Activated B cell treated with CpG ODN at 0.5 μM for 24 hours (primary cell): Measurements from ENCODE around the gene CD96. TPM values are rescaled to one million over a fixed set of nuclear protein-coding genes. Genes with fewer than 3 reads are reported as not detected.

Experiments used
- ATAC-seq: fragments of 200-7000 bp; cut with Tn5 transposase; one replicate; pipeline ENCODE4 v1.10.0; 2021; ENCODE audit warnings: low read depth, mild to moderate bottlenecking, moderate library complexity
- CTCF ChIA-PET: fragments of 350-600 bp; sonication (Branson Sonifier 250); formaldehyde crosslinking; loops from one replicate; lab custom pipeline; 2021; ENCODE audit warnings: antibody characterized with exemption; lab: Charles Lee
- POLR2A ChIA-PET: fragments of 350-600 bp; sonication (Branson Sonifier 250); formaldehyde crosslinking; loops from one replicate; lab custom pipeline; 2021; ENCODE audit warnings: antibody characterized with exemption; lab: Charles Lee
- DNase-seq: peaks from one replicate; pipeline ENCODE4 v3.0.0; 2022
- H3K27ac Mint-ChIP-seq: one replicate; pipeline ENCODE4 v1.8.0; 2020; ENCODE audit warnings: mixed read lengths
- H3K27me3 Mint-ChIP-seq: one replicate; pipeline ENCODE4 v1.8.0; 2021; ENCODE audit warnings: mixed read lengths
- H3K36me3 Mint-ChIP-seq: one replicate; pipeline ENCODE4 v1.8.0; 2021; ENCODE audit warnings: low read depth, mixed read lengths
- H3K4me1 Mint-ChIP-seq: one replicate; pipeline ENCODE4 v1.8.0; 2021; ENCODE audit warnings: mixed read lengths
- H3K4me3 Mint-ChIP-seq: one replicate; pipeline ENCODE4 v1.8.0; 2020; ENCODE audit warnings: mild to moderate bottlenecking, mixed read lengths
- H3K9me3 Mint-ChIP-seq: one replicate; pipeline ENCODE4 v1.8.0; 2020; ENCODE audit warnings: mixed read lengths
- intact Hi-C: fragments of 100-400 bp; cut with micrococcal nuclease; formaldehyde crosslinking; loops from one replicate; pipeline ENCODE4 v1.15.1; 2024
- total RNA-seq: library from RNA; stranded (reverse); gene quantifications from 2 replicates; pipeline ENCODE4 v1.2.3, GENCODE V29; 2022
- TF ChIP-seq, protein P1 (sequence below): fragments of 200-600 bp; IDR thresholded peaks from one replicate; pipeline ENCODE4 v1.8.0; 2022; ENCODE audit warnings: antibody characterized with exemption, mild to moderate bottlenecking

Gene CD96
- total RNA-seq, 1 donor from 2014 or later = 34.3 TPM

DNA sequence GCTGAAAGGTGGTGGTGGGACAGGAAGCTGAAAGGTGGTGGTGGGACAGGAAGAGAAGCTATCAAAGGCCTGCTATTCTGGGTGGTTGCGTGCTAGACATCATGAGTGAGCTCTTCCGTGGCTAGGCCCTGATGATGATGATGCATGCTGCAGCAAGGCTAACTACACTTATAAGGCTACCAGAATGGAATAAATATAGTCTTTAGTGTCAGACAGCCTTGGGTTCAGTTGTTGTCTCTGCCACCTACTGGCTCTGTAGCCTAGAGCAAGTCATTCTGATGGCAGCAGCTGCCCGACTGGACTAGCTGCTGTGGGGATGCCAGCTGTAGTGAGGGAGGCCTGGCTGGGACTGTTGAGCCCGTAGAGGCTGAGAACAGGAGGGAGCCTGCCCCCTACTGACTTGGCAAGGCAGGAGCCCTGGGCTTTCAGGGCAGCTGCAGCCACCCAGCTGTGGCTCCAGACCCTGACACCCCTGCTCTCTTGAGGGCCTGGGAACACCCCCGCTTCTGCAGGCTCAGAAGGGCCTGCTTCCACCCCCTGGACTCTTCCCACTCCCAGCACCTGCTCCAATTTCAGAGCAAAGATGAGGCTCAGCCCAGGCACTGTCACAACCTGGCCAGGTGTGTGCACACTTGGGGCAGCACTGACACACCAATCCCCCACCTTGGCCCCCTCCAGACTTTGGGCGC is 74.6 kb downstream of the CD96 start:
- Mint-ChIP-seq H3K36me3 (peaks cover 7% of the 10 kb centered on the region), H3K4me1 (peaks cover 21% of the 10 kb centered on the region), H3K27ac (peak overlapping the region; percentile 89), H3K27me3 (no peaks in the 10 kb centered on the region), H3K9me3 (no peaks in the 10 kb centered on the region), H3K4me3 (no peak overlapping the region)
- no peak for DNase-seq
- ChIA-PET POLR2A (interaction anchor here (0.9 to 2.5 kb wide), 8 partner anchors 13 to 362 kb away, joined by 3 to 19 read pairs (median 4); partner anchors contain the start of genes ABHD10, CD96 and ZBED2), CTCF (interaction anchor here (0.8 to 4.2 kb wide), 18 partner anchors 8 to 1302 kb away, joined by 3 to 72 read pairs (median 6); partner anchors contain the start of genes ABHD10 and ZBED2)
- TF ChIP-seq, protein P1, sequence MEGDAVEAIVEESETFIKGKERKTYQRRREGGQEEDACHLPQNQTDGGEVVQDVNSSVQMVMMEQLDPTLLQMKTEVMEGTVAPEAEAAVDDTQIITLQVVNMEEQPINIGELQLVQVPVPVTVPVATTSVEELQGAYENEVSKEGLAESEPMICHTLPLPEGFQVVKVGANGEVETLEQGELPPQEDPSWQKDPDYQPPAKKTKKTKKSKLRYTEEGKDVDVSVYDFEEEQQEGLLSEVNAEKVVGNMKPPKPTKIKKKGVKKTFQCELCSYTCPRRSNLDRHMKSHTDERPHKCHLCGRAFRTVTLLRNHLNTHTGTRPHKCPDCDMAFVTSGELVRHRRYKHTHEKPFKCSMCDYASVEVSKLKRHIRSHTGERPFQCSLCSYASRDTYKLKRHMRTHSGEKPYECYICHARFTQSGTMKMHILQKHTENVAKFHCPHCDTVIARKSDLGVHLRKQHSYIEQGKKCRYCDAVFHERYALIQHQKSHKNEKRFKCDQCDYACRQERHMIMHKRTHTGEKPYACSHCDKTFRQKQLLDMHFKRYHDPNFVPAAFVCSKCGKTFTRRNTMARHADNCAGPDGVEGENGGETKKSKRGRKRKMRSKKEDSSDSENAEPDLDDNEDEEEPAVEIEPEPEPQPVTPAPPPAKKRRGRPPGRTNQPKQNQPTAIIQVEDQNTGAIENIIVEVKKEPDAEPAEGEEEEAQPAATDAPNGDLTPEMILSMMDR = no peak
- intact Hi-C loops = loop anchor here (1.0 to 10.0 kb wide), 5 partner anchors 22 to 1884 kb away; partner anchors contain the start of gene NECTIN3
- peak; percentile 89 for ATAC-seq

- ChIA-PET CTCF (interaction anchor here (2.0 to 4.2 kb wide), 3 partner anchors 40 to 51 kb away, joined by 6 to 72 read pairs (median 11); no protein-coding TSS in a partner anchor), POLR2A (interaction anchor here (2.5 kb wide), 1 partner anchor 39 kb away, joined by 19 read pairs; no protein-coding TSS in a partner anchor)
- DNase-seq (no peak), ATAC-seq (no peak)
- peaks cover 20% of the 10 kb centered on the region for H3K4me1 Mint-ChIP-seq
- no peaks in the 10 kb centered on the region for H3K9me3 Mint-ChIP-seq
- no peaks in the 10 kb centered on the region for H3K27me3 Mint-ChIP-seq
- no peak overlapping the region for H3K27ac Mint-ChIP-seq
- peaks cover 7% of the 10 kb centered on the region for H3K36me3 Mint-ChIP-seq
- TF ChIP-seq, protein P1 = no peak
- intact Hi-C loops = loop anchor here (5.0 to 10.0 kb wide), 2 partner anchors 543 to 1885 kb away; partner anchors contain the start of gene NECTIN3
- H3K4me3 Mint-ChIP-seq = no peak overlapping the region
Measured at GRCh38 chr3:111617406-111617805, 75.4 kb downstream of the CD96 start.

DNA sequence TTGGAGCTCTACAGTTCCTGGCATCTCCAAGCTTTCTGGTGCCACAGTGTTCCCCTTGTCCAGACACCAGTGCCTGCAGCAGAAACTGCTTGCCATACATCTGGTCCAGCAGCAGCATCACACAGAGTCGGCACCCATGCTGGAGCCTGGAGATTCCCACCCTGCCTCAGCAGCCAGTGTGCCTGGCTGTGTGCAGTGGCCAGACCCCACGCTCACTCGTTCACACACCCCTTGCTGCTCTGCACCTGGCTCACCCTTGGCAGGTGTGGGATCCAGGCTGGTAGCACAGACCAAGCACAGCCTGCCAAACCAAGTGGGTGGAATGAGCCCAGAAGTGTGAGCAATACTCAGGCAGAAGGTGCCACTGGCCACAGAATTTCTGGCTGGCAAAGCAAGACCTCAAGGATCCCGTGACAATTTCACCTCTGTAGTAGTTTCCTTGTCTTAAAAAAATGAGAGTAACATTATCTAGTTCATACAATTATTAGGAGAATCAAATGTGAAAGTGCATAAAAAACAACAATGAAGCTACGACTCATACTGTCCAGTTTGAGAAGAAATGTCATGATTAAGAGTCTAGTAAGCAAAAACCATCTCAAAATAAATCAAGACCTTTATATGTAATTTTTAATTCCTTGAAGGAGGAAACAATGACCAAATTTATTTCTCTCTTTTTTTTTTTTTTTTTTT is 76.1 kb downstream of the CD96 start:
- no peak for ATAC-seq
- H3K4me3 Mint-ChIP-seq = no peak overlapping the region
- ChIA-PET POLR2A (interaction anchor here (0.7 to 0.9 kb wide), 2 partner anchors 40 to 871 kb away, joined by 3 to 6 read pairs; no protein-coding TSS in a partner anchor), CTCF (interaction anchor here (2.0 to 4.2 kb wide), 3 partner anchors 41 to 51 kb away, joined by 6 to 72 read pairs (median 11); no protein-coding TSS in a partner anchor)
- no peaks in the 10 kb centered on the region for H3K9me3 Mint-ChIP-seq
- H3K27me3 Mint-ChIP-seq = no peaks in the 10 kb centered on the region
- peak overlapping the region; percentile 30 for H3K27ac Mint-ChIP-seq
- peaks cover 3% of the 10 kb centered on the region for H3K36me3 Mint-ChIP-seq
- H3K4me1 Mint-ChIP-seq = peaks cover 20% of the 10 kb centered on the region
- no peak for DNase-seq
- intact Hi-C loops = loop anchor here (5.0 to 10.0 kb wide), 2 partner anchors 543 to 1886 kb away; partner anchors contain the start of gene NECTIN3
- TF ChIP-seq, protein P1 = no peak

GRCh38 chr3:111618945-111619344 is 76.9 kb downstream of the CD96 start:
- peaks cover 3% of the 10 kb centered on the region for H3K36me3 Mint-ChIP-seq
- TF ChIP-seq, protein P1 = no peak

More at GRCh38 chr3:111618945-111619344, 76.9 kb downstream of the CD96 start:
- peaks cover 20% of the 10 kb centered on the region for H3K4me1 Mint-ChIP-seq
- H3K27me3 Mint-ChIP-seq = no peaks in the 10 kb centered on the region
- H3K9me3 Mint-ChIP-seq = no peaks in the 10 kb centered on the region
- no peak overlapping the region for H3K27ac Mint-ChIP-seq
- intact Hi-C loops = loop anchor here (5.0 to 10.0 kb wide), 2 partner anchors 544 to 1887 kb away; partner anchors contain the start of gene NECTIN3
- DNase-seq (no peak), ATAC-seq (no peak)
- ChIA-PET POLR2A (interaction anchor here (0.9 kb wide), 1 partner anchor 41 kb away, joined by 3 read pairs; no protein-coding TSS in a partner anchor), CTCF (interaction anchor here (0.8 to 1.2 kb wide), 2 partner anchors 8 to 41 kb away, joined by 3 to 5 read pairs; no protein-coding TSS in a partner anchor)
- no peak overlapping the region for H3K4me3 Mint-ChIP-seq
